ENCODE measurements around the gene GRIN3A. TPM values are rescaled to one million over a fixed set of nuclear protein-coding genes. Genes with fewer than 3 reads are reported as not detected.

GRIN3A gene
- total RNA-seq, 1 experiment from 2014 or later: 0.02 TPM

DNA sequence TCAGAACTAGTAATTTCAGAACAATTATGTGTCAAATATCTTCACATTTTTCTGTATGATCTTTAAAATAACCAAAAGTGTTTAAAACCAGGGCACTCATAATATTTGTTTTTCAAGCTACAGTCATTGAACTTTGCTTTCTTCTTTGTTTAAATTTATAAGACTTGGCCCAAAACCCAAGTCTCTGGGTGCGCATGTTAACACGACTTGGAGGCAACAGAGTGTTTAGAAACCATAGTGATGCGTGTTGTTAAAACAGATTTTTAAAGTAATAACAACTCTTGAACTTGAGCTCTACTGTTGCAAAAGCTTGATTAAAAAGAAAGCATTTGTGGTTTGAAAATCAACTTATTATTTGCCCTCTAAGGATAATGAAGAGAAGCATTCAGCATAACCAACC, 26.0 kb upstream of the GRIN3A start:
- Mint-ChIP-seq H3K4me3 (no peak overlapping the region), H3K27me3 (ENCODE audit: low read depth) (no peaks in the 10 kb centered on the region), H3K4me1 (no peaks in the 10 kb centered on the region), H3K27ac (no peak overlapping the region), H3K36me3 (no peaks in the 10 kb centered on the region), H3K9me3 (no peaks in the 10 kb centered on the region)
- ChIA-PET CTCF (no interaction called here), POLR2A (no interaction called here)
- TF ChIP-seq RELA (CRISPR knock-in tag; IDR thresholded peaks at IDR 0.05; ENCODE audit: borderline replicate concordance) (no peak), TEAD1 (CRISPR knock-in tag; IDR thresholded peaks at IDR 0.05) (no peak), ZNF671 (CRISPR knock-in tag; IDR thresholded peaks at IDR 0.05) (no peak), EMX1 (CRISPR knock-in tag; IDR thresholded peaks at IDR 0.05) (no peak), ZNF232 (CRISPR knock-in tag; IDR thresholded peaks at IDR 0.05) (no peak), NFE2L1 (CRISPR knock-in tag; IDR thresholded peaks at IDR 0.05) (no peak), OVOL2 (CRISPR knock-in tag; IDR thresholded peaks at IDR 0.05; ENCODE audit: borderline replicate concordance) (no peak)
- TF ChIP-seq, protein P1, sequence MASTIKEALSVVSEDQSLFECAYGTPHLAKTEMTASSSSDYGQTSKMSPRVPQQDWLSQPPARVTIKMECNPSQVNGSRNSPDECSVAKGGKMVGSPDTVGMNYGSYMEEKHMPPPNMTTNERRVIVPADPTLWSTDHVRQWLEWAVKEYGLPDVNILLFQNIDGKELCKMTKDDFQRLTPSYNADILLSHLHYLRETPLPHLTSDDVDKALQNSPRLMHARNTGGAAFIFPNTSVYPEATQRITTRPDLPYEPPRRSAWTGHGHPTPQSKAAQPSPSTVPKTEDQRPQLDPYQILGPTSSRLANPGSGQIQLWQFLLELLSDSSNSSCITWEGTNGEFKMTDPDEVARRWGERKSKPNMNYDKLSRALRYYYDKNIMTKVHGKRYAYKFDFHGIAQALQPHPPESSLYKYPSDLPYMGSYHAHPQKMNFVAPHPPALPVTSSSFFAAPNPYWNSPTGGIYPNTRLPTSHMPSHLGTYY (CRISPR knock-in tag; IDR thresholded peaks at IDR 0.05): no peak
- TF ChIP-seq, protein P2, sequence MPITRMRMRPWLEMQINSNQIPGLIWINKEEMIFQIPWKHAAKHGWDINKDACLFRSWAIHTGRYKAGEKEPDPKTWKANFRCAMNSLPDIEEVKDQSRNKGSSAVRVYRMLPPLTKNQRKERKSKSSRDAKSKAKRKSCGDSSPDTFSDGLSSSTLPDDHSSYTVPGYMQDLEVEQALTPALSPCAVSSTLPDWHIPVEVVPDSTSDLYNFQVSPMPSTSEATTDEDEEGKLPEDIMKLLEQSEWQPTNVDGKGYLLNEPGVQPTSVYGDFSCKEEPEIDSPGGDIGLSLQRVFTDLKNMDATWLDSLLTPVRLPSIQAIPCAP (CRISPR knock-in tag; IDR thresholded peaks at IDR 0.05): no peak
- TF ChIP-seq, protein P3, sequence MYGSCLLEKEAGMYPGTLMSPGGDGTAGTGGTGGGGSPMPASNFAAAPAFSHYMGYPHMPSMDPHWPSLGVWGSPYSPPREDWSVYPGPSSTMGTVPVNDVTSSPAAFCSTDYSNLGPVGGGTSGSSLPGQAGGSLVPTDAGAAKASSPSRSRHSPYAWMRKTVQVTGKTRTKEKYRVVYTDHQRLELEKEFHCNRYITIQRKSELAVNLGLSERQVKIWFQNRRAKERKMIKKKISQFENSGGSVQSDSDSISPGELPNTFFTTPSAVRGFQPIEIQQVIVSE (CRISPR knock-in tag; IDR thresholded peaks at IDR 0.05; ENCODE audit: borderline replicate concordance): no peak
- ATAC-seq: no peak
- no peak for DNase-seq (ENCODE audit: low spot score)

DNA sequence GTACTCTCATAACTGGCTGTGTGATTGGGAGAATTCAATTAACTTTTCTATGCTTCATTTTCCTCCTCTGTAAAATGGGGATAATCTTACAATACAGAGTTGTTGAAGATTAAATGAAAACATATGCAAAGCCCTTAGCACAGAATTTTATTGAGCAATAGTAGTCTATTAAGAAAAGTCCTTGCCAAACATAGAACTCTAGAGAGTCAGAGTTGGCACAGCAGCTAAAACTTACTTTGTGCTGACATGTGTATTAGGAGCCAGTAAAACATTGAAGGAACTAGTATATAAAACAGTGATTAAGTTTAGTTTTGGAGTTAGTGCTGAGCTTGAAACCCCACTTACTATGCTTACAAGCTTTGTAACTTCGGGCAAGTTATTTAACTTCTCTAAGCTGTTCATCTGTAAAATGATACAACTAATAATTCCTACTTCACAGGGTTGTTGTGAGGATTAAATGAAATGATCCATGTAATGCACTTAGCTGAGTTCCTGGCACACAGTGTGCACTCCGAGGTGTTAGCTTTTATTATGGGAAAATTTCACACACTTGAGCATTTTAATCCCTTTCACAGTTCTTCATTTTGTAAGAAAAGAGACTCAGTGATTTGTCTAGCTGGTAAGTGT, 20.0 kb upstream of the GRIN3A start:
- DNase-seq (ENCODE audit: low spot score): no peak
- no peaks in the 10 kb centered on the region for H3K4me1 Mint-ChIP-seq
- H3K4me3 Mint-ChIP-seq: no peak overlapping the region
- TF ChIP-seq ETV6 (CRISPR knock-in tag; IDR thresholded peaks at IDR 0.05): no peak
- no peaks in the 10 kb centered on the region for H3K27me3 Mint-ChIP-seq (ENCODE audit: low read depth)
- CTCF ChIA-PET: interaction anchor here (1.7 kb wide), 1 partner anchor 31 kb away, joined by 3 read pairs; no protein-coding TSS in a partner anchor
- no peak overlapping the region for H3K27ac Mint-ChIP-seq
- H3K36me3 Mint-ChIP-seq: no peaks in the 10 kb centered on the region
- POLR2A ChIA-PET: no interaction called here
- ATAC-seq: no peak
- peaks cover 5% of the 10 kb centered on the region for H3K9me3 Mint-ChIP-seq

DNA sequence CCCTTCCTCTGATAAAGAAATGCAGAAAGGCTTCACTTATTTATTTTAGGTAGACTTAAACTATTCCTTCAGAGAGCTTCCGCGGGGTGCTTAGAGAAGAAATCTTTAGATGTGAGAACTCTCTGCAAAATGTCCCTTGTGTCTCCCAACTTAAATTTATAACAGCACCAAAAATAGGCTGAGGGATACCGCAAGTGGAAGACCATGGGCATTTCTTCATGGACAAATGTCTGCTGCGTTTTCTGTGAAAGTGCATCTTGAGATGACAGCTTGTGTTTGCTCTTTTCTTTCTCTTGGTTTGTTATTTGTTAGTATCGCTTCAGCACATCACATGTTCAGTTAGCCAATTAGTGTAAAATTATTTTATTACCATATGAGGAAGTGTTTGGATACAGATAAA, 15.3 kb upstream of the GRIN3A start:
- ATAC-seq (no peak), DNase-seq (ENCODE audit: low spot score) (no peak)
- no peak overlapping the region for H3K27ac Mint-ChIP-seq
- peaks cover 5% of the 10 kb centered on the region for H3K9me3 Mint-ChIP-seq
- no peaks in the 10 kb centered on the region for H3K36me3 Mint-ChIP-seq
- POLR2A ChIA-PET: no interaction called here
- no peak overlapping the region for H3K4me3 Mint-ChIP-seq
- CTCF ChIA-PET: interaction anchor here (1.2 kb wide), 1 partner anchor 25 kb away, joined by 6 read pairs; no protein-coding TSS in a partner anchor
- H3K27me3 Mint-ChIP-seq (ENCODE audit: low read depth): no peaks in the 10 kb centered on the region
- H3K4me1 Mint-ChIP-seq: no peaks in the 10 kb centered on the region
- no peak for TF ChIP-seq NR1H2 (CRISPR knock-in tag; IDR thresholded peaks at IDR 0.05)
- TF ChIP-seq ZBTB21 (CRISPR knock-in tag; IDR thresholded peaks at IDR 0.05; ENCODE audit: borderline replicate concordance): no peak
- TF ChIP-seq, protein P4, sequence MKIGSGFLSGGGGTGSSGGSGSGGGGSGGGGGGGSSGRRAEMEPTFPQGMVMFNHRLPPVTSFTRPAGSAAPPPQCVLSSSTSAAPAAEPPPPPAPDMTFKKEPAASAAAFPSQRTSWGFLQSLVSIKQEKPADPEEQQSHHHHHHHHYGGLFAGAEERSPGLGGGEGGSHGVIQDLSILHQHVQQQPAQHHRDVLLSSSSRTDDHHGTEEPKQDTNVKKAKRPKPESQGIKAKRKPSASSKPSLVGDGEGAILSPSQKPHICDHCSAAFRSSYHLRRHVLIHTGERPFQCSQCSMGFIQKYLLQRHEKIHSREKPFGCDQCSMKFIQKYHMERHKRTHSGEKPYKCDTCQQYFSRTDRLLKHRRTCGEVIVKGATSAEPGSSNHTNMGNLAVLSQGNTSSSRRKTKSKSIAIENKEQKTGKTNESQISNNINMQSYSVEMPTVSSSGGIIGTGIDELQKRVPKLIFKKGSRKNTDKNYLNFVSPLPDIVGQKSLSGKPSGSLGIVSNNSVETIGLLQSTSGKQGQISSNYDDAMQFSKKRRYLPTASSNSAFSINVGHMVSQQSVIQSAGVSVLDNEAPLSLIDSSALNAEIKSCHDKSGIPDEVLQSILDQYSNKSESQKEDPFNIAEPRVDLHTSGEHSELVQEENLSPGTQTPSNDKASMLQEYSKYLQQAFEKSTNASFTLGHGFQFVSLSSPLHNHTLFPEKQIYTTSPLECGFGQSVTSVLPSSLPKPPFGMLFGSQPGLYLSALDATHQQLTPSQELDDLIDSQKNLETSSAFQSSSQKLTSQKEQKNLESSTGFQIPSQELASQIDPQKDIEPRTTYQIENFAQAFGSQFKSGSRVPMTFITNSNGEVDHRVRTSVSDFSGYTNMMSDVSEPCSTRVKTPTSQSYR (CRISPR knock-in tag; IDR thresholded peaks at IDR 0.05): no peak
- TF ChIP-seq, protein P5, sequence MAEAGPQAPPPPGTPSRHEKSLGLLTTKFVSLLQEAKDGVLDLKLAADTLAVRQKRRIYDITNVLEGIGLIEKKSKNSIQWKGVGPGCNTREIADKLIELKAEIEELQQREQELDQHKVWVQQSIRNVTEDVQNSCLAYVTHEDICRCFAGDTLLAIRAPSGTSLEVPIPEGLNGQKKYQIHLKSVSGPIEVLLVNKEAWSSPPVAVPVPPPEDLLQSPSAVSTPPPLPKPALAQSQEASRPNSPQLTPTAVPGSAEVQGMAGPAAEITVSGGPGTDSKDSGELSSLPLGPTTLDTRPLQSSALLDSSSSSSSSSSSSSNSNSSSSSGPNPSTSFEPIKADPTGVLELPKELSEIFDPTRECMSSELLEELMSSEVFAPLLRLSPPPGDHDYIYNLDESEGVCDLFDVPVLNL (CRISPR knock-in tag; IDR thresholded peaks at IDR 0.05; ENCODE audit: borderline replicate concordance, low read depth): no peak
- TF ChIP-seq FOXJ3 (CRISPR knock-in tag; IDR thresholded peaks at IDR 0.05; ENCODE audit: borderline replicate concordance): no peak
- TF ChIP-seq, protein P6, sequence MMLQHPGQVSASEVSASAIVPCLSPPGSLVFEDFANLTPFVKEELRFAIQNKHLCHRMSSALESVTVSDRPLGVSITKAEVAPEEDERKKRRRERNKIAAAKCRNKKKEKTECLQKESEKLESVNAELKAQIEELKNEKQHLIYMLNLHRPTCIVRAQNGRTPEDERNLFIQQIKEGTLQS (CRISPR knock-in tag; conservative IDR thresholded peaks at IDR 0.05): no peak
- TF ChIP-seq, protein P7, sequence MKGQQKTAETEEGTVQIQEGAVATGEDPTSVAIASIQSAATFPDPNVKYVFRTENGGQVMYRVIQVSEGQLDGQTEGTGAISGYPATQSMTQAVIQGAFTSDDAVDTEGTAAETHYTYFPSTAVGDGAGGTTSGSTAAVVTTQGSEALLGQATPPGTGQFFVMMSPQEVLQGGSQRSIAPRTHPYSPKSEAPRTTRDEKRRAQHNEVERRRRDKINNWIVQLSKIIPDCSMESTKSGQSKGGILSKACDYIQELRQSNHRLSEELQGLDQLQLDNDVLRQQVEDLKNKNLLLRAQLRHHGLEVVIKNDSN (CRISPR knock-in tag; IDR thresholded peaks at IDR 0.05): no peak
- no peak for TF ChIP-seq PRRX2 (CRISPR knock-in tag; IDR thresholded peaks at IDR 0.05)
- TF ChIP-seq, protein P8, sequence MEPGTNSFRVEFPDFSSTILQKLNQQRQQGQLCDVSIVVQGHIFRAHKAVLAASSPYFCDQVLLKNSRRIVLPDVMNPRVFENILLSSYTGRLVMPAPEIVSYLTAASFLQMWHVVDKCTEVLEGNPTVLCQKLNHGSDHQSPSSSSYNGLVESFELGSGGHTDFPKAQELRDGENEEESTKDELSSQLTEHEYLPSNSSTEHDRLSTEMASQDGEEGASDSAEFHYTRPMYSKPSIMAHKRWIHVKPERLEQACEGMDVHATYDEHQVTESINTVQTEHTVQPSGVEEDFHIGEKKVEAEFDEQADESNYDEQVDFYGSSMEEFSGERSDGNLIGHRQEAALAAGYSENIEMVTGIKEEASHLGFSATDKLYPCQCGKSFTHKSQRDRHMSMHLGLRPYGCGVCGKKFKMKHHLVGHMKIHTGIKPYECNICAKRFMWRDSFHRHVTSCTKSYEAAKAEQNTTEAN (CRISPR knock-in tag; IDR thresholded peaks at IDR 0.05): no peak
